Spleen (tissue), 11 donors: ENCODE measurements around the gene FNDC5. TPM values are rescaled to one million over a fixed set of nuclear protein-coding genes. Genes with fewer than 3 reads are reported as not detected.

Source experiments
- DNase-seq: peaks from one replicate; pipeline ENCODE4 v3.0.0-alpha.2; 2020
- H3K27ac ChIP-seq, 8 donors: fragments of 200-600 bp; sonication (generic) in 7 of 8; 1 replicate in 4 of 8; 2 replicates in 4 of 8; pipeline versions ENCODE4 v1.5.0 to v1.8.0; 2016 to 2021; ENCODE audit warnings: inconsistent platforms in 4 of 8, mild to moderate bottlenecking in 4 of 8, moderate library complexity in 1 of 8
- H3K27me3 ChIP-seq, 7 donors: fragments of 200-600 bp; sonication (generic) in 6 of 7; replicated peaks in 1 of 7; 1 replicate in 4 of 7; 2 replicates in 3 of 7; pipeline versions ENCODE4 v1.5.0 to v1.8.0; 2016 to 2021; ENCODE audit warnings: inconsistent platforms in 3 of 7, mild to moderate bottlenecking in 1 of 7
- H3K36me3 ChIP-seq, 6 donors: fragments of 200-600 bp; sonication (generic) in 5 of 6; 1 replicate in 4 of 6; 2 replicates in 2 of 6; pipeline versions ENCODE4 v1.5.0 to v1.8.0; 2016 to 2021; ENCODE audit warnings: inconsistent platforms in 2 of 6
- H3K4me1 ChIP-seq, 6 donors: fragments of 200-600 bp; sonication (generic) in 5 of 6; 1 replicate in 3 of 6; 2 replicates in 3 of 6; pipeline versions ENCODE4 v1.5.0 to v1.8.0; 2016 to 2021; ENCODE audit warnings: inconsistent platforms in 3 of 6
- H3K4me3 ChIP-seq, 8 donors: fragments of 200-600 bp; sonication (generic) in 7 of 8; 1 replicate in 4 of 8; 2 replicates in 4 of 8; pipeline versions ENCODE4 v1.5.0 to v1.8.0; 2016 to 2021; ENCODE audit warnings: inconsistent platforms in 4 of 8, mild to moderate bottlenecking in 4 of 8, moderate library complexity in 2 of 8
- H3K9me3 ChIP-seq, 8 donors: fragments of 200-600 bp; sonication (generic) in 7 of 8; 1 replicate in 4 of 8; 2 replicates in 4 of 8; pipeline versions ENCODE4 v1.5.0 to v1.8.0; 2016 to 2021; ENCODE audit warnings: inconsistent platforms in 4 of 8
- POLR2A ChIP-seq, 3 donors: fragments of 450-650 bp; IDR thresholded peaks; one replicate each; pipeline ENCODE4 v1.5.1; 2017; ENCODE audit warnings: antibody characterized with exemption in 3 of 3, mild to moderate bottlenecking in 1 of 3
- POLR2AphosphoS5 ChIP-seq, 3 donors: sonication (generic); formaldehyde crosslinking; IDR thresholded peaks; one replicate each; pipeline ENCODE4 v1.5.1; 2017; ENCODE audit warnings: antibody characterized with exemption in 3 of 3
- WGBS, 5 donors: extraction: QIAGEN DNeasy Blood & Tissue Kit in 3 of 5; methylation state at CpG; one replicate each; pipeline versions ENCODE4 v1.1.5 to v1.1.7; 2013 to 2018; 5-methylcytosine and 5-hydroxymethylcytosine counted together
- intact Hi-C: fragments of 100-400 bp; cut with DNase I; formaldehyde crosslinking; loops from one replicate; pipeline ENCODE4 v1.15.0; 2023; ENCODE audit warnings: low total_unique reads
- polyA plus RNA-seq, 3 donors: library from polyadenylated mRNA; stranded (reverse); fragments of 200-250 nt; gene quantifications; one replicate each; pipeline ENCODE4 v1.2.1, GENCODE V29; 2013
- total RNA-seq, 7 donors: library from RNA; depleted of rRNA in 3 of 7; stranded (reverse); fragments of >200 nt in 3 of 7; fragmentation: NEBNext Ultra II Directional in 4 of 7; extraction: Animal tissue kit (Norgen Biotek cat#: 25700) in 4 of 7; gene quantifications; one replicate each; pipeline versions ENCODE4 v1.1.0 to v1.2.1, GENCODE V29; 2016 to 2021
- TF ChIP-seq, protein P1 (sequence below), 11 experiments: fragments of 200-600 bp in 7 of 11; fragments of 450-650 bp in 4 of 11; sonication (generic) in 4 of 11; IDR thresholded peaks in 8 of 11; conservative IDR thresholded peaks in 3 of 11; 1 replicate in 7 of 11; 2 replicates in 4 of 11; pipeline versions ENCODE4 v1.4.0 to v1.8.0; 2016 to 2021; ENCODE audit warnings: antibody characterized with exemption in 11 of 11, inconsistent platforms in 4 of 11, mild to moderate bottlenecking in 1 of 11
- donor health status: healthy with polysubstance abuse.
- donor health status: DM: no; HTN: no; CAD: no; lungs with moderate emphysema.
- donor health status: DM: no; HTN: no; CAD: no.
- donor health status: Bipolar disorder and iron deficiency.
- donor health status: healthy.
- donor health status: DM: no; HTN: no; CAD: no.
- donor health status: DM: yes; HTN: yes; CAD: no.

FNDC5 gene
- total and polyA plus RNA-seq, 10 donors: 0.30 TPM; not detected in 8

DNA sequence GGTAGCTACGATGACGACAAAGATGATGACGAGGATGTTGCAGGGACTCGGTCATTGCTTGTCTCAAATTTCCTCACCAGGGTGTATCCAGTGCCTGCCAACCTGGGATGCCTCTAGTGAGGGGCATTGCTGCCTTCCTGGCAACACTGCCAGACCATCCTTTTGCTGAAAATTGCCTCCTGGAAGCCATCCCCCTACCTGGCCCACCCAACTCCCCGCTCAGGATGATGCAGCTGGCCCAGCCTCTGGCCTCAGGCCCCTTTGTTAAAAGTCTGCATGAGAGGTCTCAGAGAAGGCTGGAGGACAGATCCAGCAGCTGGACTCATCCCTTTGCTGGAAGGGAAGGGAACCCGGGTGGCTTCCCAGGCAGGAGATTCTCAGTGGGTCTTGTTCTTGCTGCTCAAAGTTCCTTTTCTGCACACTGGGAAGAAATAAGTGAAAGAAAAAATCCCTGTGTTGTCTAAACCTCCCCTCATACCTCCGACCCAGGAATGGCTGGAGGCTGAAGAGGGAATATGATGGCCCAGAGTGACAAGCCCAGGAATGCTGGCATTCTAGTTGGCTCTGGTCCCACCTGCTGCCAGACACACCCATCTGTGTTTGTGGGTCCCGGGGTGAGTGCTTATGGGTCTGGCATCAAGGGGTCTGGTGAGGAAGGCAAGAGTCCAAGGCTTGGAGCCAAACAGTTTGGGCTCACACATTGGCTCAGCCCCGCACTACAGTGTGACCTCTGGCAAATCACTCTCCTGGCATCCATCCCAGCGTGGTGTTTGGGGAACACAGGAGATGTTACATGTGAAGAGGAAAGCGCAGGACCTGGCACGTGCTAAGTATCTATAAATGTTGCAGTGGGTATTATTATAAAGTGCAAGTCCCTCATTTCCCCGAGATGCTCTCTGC lies 6.7 kb upstream of the FNDC5 start:
- TF ChIP-seq, protein P1, sequence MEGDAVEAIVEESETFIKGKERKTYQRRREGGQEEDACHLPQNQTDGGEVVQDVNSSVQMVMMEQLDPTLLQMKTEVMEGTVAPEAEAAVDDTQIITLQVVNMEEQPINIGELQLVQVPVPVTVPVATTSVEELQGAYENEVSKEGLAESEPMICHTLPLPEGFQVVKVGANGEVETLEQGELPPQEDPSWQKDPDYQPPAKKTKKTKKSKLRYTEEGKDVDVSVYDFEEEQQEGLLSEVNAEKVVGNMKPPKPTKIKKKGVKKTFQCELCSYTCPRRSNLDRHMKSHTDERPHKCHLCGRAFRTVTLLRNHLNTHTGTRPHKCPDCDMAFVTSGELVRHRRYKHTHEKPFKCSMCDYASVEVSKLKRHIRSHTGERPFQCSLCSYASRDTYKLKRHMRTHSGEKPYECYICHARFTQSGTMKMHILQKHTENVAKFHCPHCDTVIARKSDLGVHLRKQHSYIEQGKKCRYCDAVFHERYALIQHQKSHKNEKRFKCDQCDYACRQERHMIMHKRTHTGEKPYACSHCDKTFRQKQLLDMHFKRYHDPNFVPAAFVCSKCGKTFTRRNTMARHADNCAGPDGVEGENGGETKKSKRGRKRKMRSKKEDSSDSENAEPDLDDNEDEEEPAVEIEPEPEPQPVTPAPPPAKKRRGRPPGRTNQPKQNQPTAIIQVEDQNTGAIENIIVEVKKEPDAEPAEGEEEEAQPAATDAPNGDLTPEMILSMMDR (IDR thresholded peaks at IDR 0.05 in 8 of 11, conservative IDR thresholded peaks at IDR 0.05 in 3 of 11): no peak
- TF ChIP-seq POLR2A (IDR thresholded peaks at IDR 0.05): no peak
- no peak for TF ChIP-seq POLR2AphosphoS5 (IDR thresholded peaks at IDR 0.05)
- peak; percentile 49 for DNase-seq
- Histone ChIP-seq H3K4me3 (no peak overlapping the region), H3K9me3 (no peaks in the 10 kb centered on the region), H3K4me1 (peaks cover 0 to 15% (median 8%) of the 10 kb centered on the region in 6 donors), H3K36me3 (no peaks in the 10 kb centered on the region), H3K27ac (no peak overlapping the region), H3K27me3 (peaks cover 0 to 77% (median 7%) of the 10 kb centered on the region in 7 donors)
- 80 to 87% (median 85%) methylated on average over 12 to 13 of the region's 13 CpGs for WGBS, 5 donors
- intact Hi-C loops: no loop called here

DNA sequence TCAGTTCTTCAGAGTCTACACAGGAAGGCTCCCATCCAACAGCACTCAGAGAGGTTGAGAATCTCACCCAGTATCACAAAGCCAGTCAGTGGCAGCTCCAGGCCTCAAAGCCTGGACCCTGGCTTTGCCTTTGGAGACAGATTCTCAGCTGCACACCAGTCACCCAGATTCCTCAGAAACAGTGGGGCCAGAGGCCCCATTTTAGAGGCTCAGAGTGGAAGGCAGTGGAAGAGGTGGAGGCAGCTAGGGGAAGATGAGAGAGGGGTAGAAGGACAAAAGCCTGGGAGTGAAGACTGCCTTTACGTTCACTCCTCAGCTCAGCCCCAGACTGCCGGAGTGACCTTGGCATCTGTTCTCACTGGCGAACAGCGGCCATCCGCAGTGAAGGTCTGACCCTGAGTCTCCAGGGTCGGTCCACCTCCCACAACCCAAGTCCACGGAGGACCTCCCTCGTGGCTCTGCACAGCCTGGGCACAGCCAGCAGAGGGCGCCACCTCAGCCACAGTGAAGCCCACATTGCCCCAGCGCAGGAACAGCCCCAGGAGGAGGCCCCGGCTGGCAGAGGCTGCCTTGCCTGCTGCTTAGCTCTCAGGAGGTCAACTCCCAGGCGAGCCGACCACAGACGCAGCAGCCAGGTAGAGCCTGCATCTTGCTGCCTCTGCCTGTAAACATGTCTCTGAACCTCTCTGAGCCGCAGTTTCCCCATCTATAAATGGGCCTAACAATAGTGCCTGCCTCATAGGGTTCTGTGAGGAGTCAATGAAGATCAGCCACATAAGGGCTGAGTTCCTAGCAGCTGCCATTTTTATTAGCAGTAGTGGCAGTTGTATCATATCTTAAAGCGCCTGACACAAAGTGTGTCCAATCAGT lies 5.9 kb upstream of the FNDC5 start:
- Histone ChIP-seq H3K27ac (no peak overlapping the region), H3K9me3 (no peaks in the 10 kb centered on the region), H3K4me3 (no peak overlapping the region), H3K27me3 (peaks cover 0 to 82% (median 16%) of the 10 kb centered on the region in 7 donors), H3K36me3 (no peaks in the 10 kb centered on the region), H3K4me1 (peaks cover 0 to 23% (median 14%) of the 10 kb centered on the region in 6 donors)
- intact Hi-C loops: no loop called here
- TF ChIP-seq POLR2A (IDR thresholded peaks at IDR 0.05) (no peak), POLR2AphosphoS5 (IDR thresholded peaks at IDR 0.05) (peak in 1 of 3 donors; percentile 40)
- TF ChIP-seq, protein P1 (IDR thresholded peaks at IDR 0.05 in 8 of 11, conservative IDR thresholded peaks at IDR 0.05 in 3 of 11): peak; percentile 42 to 91 (median 84)
- 26 to 46% (median 27%) methylated on average over 7 to 16 of the region's 16 CpGs for WGBS, 5 donors
- DNase-seq: peak; percentile 89

DNA sequence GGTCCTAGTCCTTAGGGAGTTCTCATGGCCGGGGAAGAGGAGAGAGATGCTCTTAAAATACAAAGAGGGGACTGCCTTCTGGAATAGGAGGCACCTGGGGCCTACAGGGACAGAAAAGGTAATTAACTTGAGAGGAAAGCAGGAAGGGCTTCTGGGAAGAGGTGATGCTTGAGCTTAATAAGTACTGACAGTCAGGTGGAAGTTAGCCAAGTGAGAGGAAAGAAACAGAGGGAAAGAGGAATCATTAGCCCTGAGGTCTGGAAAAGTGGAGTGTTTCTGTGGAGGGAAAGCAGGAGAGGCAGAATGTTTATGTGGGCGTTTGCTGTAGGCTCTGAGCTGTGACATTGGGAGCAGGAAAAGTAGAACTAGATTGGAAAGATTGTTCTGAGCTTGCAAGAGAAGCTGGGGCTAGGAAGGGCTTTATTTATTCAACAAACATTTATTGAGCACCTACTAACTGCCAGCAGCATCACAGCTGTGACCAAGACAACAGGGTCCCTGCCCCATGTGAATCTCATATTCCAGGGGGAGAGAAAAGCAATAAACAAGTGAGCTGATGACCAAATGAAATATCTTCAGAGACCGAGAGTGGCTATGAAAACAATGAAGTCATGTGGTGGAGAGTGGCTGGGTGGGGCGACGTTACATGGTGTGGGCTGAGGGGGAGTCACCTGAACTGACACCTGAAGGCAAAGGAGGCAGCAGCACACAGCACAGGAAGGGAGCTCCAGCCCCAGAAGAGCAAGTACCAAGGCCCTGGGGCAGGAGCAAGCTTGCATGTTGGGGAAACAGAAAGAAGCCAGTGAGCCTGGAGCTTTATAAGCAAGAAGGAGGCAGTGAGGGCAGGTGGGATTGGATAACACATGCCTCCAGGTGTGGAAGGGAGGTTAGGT lies 4.4 kb upstream of the FNDC5 start:
- no peak overlapping the region for H3K4me3 ChIP-seq
- DNase-seq: peak; percentile 41
- WGBS, 5 donors: 71 to 83% (median 74%) methylated on average over 5 of the region's 5 CpGs
- intact Hi-C loops: loop anchor here (5.0 kb wide), 1 partner anchor 163 kb away; no protein-coding TSS in a partner anchor
- H3K9me3 ChIP-seq: no peaks in the 10 kb centered on the region
- H3K36me3 ChIP-seq: no peaks in the 10 kb centered on the region
- peaks cover 0 to 95% (median 24%) of the 10 kb centered on the region in 7 donors for H3K27me3 ChIP-seq
- no peak overlapping the region for H3K27ac ChIP-seq
- peaks cover 7 to 35% (median 24%) of the 10 kb centered on the region in 6 donors for H3K4me1 ChIP-seq
- TF ChIP-seq, protein P1 (IDR thresholded peaks at IDR 0.05 in 8 of 11, conservative IDR thresholded peaks at IDR 0.05 in 3 of 11): no peak
- TF ChIP-seq POLR2A (IDR thresholded peaks at IDR 0.05) (no peak), POLR2AphosphoS5 (IDR thresholded peaks at IDR 0.05) (no peak)
